Kidney epithelial cell (primary cell): ENCODE measurements around the gene RAB1B. TPM values are rescaled to one million over a fixed set of nuclear protein-coding genes. Genes with fewer than 3 reads are reported as not detected.

ENCODE experiments used
- DNase-seq: peaks from one replicate; pipeline ENCODE4 v3.0.0-alpha.2; 2010; ENCODE audit warnings: low read depth
- H3K27me3 ChIP-seq: 2 replicates; pipeline ENCODE4 v1.6.0; 2011; ENCODE audit warnings: low read length; ENCODE audit not compliant: control insufficient read depth, insufficient read depth
- H3K36me3 ChIP-seq: 2 replicates; pipeline ENCODE4 v1.5.1; 2011; ENCODE audit warnings: low read length; ENCODE audit not compliant: control insufficient read depth, insufficient read depth
- H3K4me3 ChIP-seq: 2 replicates; pipeline ENCODE4 v1.5.1; 2011; ENCODE audit warnings: low read depth, mild to moderate bottlenecking, control low read depth, low read length
- CTCF ChIP-seq: IDR thresholded peaks from 2 replicates; pipeline ENCODE4 v1.5.1; 2011; ENCODE audit warnings: mild to moderate bottlenecking, moderate library complexity, low read length, control low read depth, inconsistent platforms; ENCODE audit not compliant: insufficient read depth, poor library complexity, severe bottlenecking
- total RNA-seq: library from RNA; depleted of rRNA; stranded (reverse); fragments of >200 nt; gene quantifications from 2 replicates; pipeline ENCODE4 v1.2.3, GENCODE V29; 2015

The RAB1B gene
- total RNA-seq, 1 donor from 2014 or later: 108 TPM

DNA sequence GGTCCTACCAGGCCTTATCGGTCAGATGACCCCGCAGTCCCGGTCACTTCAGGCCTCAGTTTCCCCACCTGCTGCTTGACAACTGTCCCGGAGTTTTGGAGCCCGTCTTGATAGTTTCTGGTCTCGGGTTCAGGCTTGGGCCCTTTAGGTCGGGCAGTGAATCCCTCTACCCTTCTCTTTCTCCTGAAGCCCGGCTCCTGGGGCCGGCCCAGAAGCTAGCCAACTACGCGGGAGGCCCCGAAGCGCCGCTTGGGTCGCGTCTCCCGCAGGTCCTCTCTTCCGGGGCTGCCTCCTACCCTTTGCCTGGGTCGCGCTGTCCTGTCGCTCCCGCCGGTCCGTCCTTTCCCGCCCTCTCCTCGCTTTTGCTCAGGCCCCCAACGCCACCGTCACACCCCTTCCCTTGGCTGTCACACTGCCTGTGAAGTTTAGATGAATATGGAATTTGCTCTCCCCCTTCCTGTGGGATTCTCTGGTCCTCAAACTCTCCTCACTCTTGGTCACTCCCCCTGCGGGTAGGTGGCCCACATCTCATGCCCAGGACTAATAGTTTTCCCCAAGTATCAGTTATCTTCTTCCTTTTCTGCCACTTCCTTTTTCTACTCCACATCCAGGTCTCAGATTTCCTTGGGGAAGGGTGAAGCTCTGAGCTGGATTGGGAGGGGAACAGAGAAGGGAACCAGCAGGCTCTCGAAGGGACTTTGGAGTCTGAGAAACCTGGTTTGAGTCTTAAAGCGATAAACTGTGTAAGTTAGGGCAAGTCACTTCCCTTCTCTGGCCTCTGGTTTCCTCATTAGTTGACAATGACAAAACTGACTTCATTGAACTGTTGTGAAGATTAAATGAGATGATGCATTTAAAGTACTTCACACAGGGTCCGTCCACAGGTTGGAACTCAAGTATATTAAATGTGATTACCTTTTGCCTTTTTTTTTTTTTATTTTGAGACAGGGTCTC, 790 bp downstream of the RAB1B start:
- H3K27me3 ChIP-seq: no peaks in the 10 kb centered on the region
- no peak for DNase-seq
- peaks cover 10% of the 10 kb centered on the region for H3K36me3 ChIP-seq
- H3K4me3 ChIP-seq: peak overlapping the region; percentile 63
- TF ChIP-seq CTCF: peak; percentile 16

GRCh38 chr11:66271816-66272215, 3.4 kb downstream of the RAB1B start:
- Histone ChIP-seq H3K27me3 (no peaks in the 10 kb centered on the region), H3K36me3 (peaks cover 10% of the 10 kb centered on the region), H3K4me3 (no peak overlapping the region)
- no peak for DNase-seq
- TF ChIP-seq CTCF: no peak

- no peak overlapping the region for H3K4me3 ChIP-seq
- no peak for DNase-seq
- H3K27me3 ChIP-seq: no peaks in the 10 kb centered on the region
- peaks cover 10% of the 10 kb centered on the region for H3K36me3 ChIP-seq
- TF ChIP-seq CTCF: no peak
Measured at GRCh38 chr11:66272596-66272995, 4.2 kb downstream of the RAB1B start.

- H3K4me3 ChIP-seq: no peak overlapping the region
- H3K36me3 ChIP-seq: peaks cover 10% of the 10 kb centered on the region
- H3K27me3 ChIP-seq: peaks cover 7% of the 10 kb centered on the region
- TF ChIP-seq CTCF: no peak
- DNase-seq: no peak
Measured at GRCh38 chr11:66274219-66274618, 5.8 kb downstream of the RAB1B start.

DNA sequence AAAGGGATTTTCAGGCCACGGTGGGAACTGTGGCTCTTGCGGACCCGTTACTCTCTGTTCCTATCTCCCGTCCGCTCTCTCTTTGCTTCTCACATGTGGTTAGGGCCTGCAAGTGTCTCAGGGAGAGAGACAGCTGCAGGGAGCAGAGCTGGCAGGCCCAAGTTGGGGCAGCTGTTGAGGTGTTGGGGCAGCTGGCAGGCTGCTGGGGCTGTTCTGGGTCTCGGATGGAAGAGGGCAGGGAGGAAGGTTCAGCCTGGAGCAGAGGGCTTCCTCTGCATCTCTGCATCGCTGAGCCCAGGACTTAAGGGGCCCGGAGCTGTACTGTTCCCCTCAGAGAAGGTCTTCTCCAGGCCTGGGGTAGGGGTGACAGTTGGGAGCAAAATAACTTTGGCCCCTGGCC, 7.0 kb downstream of the RAB1B start:
- Histone ChIP-seq H3K36me3 (peaks cover 10% of the 10 kb centered on the region), H3K4me3 (no peak overlapping the region), H3K27me3 (peaks cover 12% of the 10 kb centered on the region)
- no peak for TF ChIP-seq CTCF
- no peak for DNase-seq
